ENCODE data around the gene VWC2L.

The VWC2L gene

DNA sequence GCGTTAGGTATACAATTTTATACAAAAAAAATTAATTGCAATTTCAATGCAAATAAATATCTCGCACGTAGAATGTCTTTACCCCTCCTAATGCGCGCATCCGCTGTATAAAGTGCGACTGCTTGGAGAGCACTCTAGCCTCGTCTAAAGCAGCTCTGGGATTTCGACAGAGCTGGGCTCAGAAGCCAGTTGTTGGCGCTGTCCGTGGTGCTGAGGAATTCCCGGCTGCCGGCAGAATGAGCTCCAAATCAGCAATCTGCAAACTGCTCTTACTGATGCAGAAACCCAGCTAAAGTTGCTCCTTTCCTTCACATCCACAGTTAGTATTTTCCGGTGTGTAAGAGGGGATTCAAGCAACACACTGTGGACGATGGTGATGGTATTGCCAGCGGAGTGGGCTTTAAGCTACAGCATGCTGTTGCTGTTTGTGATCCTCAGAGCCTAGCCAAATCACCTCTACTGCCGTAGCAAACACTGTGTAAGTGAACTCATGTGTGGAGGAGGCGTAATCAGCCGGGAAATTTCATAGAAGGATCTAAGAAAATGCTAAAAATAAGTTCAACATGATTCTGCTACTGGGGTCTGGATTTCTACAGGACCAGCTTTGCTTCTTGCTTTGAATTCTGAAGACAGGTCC, at the start of gene VWC2L:
TSS of gene VWC2L (plus strand) at position 137 of the 637 bp plus-strand sequence. CDS start 3,140 bp downstream, outside the sequence.
- TF ChIP-seq, protein P1, sequence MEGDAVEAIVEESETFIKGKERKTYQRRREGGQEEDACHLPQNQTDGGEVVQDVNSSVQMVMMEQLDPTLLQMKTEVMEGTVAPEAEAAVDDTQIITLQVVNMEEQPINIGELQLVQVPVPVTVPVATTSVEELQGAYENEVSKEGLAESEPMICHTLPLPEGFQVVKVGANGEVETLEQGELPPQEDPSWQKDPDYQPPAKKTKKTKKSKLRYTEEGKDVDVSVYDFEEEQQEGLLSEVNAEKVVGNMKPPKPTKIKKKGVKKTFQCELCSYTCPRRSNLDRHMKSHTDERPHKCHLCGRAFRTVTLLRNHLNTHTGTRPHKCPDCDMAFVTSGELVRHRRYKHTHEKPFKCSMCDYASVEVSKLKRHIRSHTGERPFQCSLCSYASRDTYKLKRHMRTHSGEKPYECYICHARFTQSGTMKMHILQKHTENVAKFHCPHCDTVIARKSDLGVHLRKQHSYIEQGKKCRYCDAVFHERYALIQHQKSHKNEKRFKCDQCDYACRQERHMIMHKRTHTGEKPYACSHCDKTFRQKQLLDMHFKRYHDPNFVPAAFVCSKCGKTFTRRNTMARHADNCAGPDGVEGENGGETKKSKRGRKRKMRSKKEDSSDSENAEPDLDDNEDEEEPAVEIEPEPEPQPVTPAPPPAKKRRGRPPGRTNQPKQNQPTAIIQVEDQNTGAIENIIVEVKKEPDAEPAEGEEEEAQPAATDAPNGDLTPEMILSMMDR (IDR thresholded peaks at IDR 0.05; ENCODE audit: low read depth, low read length), result no peak
- peak; percentile 75 to 76 for DNase-seq (ENCODE audit: low read depth in 2 of 2)
- no peak within 1 kb of the TSS for H3K4me3 ChIP-seq (replicated peaks in 1 of 2; ENCODE audit: low read depth in 2 of 2, low read length in 2 of 2)

DNA sequence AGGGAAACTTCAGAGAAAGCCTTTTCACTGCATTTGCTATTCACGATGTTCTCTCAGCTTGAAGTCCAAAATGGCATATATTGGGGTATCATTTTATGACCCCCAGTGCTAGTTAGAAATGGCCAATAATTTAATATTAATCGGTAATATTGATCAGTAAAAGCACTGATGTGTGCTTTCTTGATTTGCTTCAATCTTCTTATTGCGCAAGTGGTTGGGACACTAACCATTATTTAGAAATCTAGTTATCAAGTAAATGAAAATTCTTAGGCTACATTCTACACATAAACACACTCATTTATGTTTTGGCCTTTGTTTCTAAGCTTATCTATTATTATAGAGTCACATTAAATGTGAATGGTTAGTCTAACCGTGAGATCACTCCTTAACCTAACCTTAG, 49.7 kb upstream of the VWC2L start:
- no peak for DNase-seq (ENCODE audit: low read depth in 2 of 2)
- TF ChIP-seq, protein P1 (IDR thresholded peaks at IDR 0.05; ENCODE audit: low read depth, low read length), result no peak
- H3K4me3 ChIP-seq (replicated peaks in 1 of 2; ENCODE audit: low read depth in 2 of 2, low read length in 2 of 2), result no peak overlapping the region

DNA sequence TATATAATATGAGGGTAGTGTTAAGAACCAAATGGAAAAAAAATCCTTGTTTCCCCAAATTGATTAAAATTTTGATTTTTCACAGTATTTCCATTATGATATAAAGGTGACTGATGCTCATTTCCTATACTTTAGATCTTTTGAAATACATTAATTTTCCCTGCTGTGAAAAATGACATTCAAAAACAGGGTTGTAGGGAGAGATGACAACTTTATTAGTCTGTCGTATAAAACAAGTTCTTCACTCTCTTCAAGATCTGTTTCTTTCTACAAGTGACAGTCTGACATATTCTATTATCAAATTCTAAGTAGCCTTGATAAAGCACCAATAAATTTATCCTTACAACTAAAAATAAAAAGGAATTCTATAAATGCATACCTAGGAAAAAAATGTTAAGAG, 45.3 kb upstream of the VWC2L start:
- TF ChIP-seq, protein P1 (IDR thresholded peaks at IDR 0.05; ENCODE audit: low read depth, low read length), result no peak
- H3K4me3 ChIP-seq (replicated peaks in 1 of 2; ENCODE audit: low read depth in 2 of 2, low read length in 2 of 2), result no peak overlapping the region
- no peak for DNase-seq (ENCODE audit: low read depth in 2 of 2)

DNA sequence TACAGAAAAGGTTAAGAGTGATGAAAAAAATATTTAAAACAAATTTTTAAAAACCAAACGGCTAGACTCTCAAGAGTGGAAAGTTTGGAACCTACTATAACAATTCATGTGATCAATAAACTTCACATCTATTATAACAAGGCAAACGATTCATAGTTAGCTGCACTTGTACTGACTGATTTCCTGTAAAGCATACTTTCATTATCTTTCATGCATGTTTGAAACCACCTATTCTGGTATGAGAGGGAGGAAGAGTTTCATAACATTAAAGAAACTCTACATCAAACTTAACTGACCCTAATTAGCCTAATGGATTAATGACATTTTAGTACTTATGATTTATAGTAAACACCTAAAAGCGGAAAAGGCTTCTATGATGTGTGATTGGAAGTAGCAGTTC, 43.7 kb upstream of the VWC2L start:
- TF ChIP-seq, protein P1 (IDR thresholded peaks at IDR 0.05; ENCODE audit: low read depth, low read length), result no peak
- no peak for DNase-seq (ENCODE audit: low read depth in 2 of 2)

DNA sequence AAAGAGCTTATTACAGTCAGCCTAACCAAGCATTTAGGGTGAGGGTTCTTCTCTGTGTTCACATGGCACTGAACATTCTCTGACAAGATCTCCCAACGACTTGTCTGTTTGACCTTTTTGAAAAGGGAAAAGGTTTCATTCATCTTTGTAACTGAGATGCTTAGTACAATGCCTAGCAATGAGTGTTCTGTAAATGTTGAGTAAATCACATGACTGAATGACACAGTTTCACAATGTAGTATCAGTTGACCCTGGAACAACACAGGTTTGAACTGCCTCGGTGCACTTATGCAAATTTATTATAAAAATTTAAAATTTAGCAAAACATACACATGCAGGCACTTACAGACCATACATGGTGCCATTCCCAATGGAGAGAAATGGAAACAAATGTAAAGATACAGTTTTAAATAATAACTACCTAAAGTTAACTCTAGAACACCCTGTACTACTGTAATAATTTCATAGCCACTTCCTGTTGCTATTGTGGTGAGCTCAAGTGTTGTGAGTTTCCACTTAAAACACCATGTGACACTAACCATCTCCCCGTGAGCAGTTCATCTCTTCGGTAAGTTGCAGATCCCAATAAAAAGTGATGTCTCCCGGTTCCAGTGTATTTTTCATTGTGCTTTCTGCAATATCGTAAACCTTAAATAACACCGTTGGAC, 34.1 kb upstream of the VWC2L start:
- TF ChIP-seq, protein P1 (IDR thresholded peaks at IDR 0.05; ENCODE audit: low read depth, low read length), result no peak
- DNase-seq (ENCODE audit: low read depth in 2 of 2), result no peak

More for the DNA sequence above, 43.7 kb upstream of the VWC2L start:
- no peak overlapping the region for H3K4me3 ChIP-seq (replicated peaks in 1 of 2; ENCODE audit: low read depth in 2 of 2, low read length in 2 of 2)

DNA sequence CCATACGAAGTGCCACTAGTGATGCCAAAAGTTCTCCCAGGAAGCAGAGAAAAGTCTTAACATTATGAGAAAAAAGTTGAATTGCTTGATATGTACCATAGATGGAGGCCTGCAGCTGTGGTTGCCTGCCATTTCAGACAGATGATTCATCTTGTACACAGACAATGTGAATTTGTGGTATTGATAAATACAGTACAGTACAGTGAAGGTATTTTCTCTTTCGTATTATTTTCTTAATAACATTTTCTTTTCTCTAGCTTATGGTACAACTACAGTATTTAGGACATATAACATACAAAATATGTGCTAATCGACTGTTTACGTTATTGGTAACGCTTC, 33.6 kb upstream of the VWC2L start:
- H3K4me3 ChIP-seq (replicated peaks in 1 of 2; ENCODE audit: low read depth in 2 of 2, low read length in 2 of 2), result no peak overlapping the region
- peak in 1 of 2 donors; percentile 3 for DNase-seq (ENCODE audit: low read depth in 2 of 2)
- TF ChIP-seq, protein P1 (IDR thresholded peaks at IDR 0.05; ENCODE audit: low read depth, low read length), result no peak

More for the DNA sequence above, 34.1 kb upstream of the VWC2L start:
- no peak overlapping the region for H3K4me3 ChIP-seq (replicated peaks in 1 of 2; ENCODE audit: low read depth in 2 of 2, low read length in 2 of 2)

Data from cardiac fibroblast (primary cell).